ENCODE results near the gene C16orf86.

GRCh38 chr16:67697422-67698185 lies 31.0 kb downstream of the C16orf86 start:
- TF ChIP-seq POLR2A (IDR thresholded peaks at IDR 0.05; ENCODE audit: low read length) (no peak), GATA1 (IDR thresholded peaks at IDR 0.05; ENCODE audit: low read depth, low read length) (no peak)

All from erythroblast (primary cell).